GM12891 (cell line): ENCODE results near the gene TBC1D8.

Source experiments
- POLR2A ChIP-seq: IDR thresholded peaks from 2 replicates; pipeline ENCODE4 v1.6.1; 2011; ENCODE audit warnings: low read depth, low read length, control low read depth
- POLR2AphosphoS5 ChIP-seq: IDR thresholded peaks from 2 replicates; pipeline ENCODE4 v1.6.1; 2011; ENCODE audit warnings: low read depth, low read length, control low read depth
- SPI1 ChIP-seq: IDR thresholded peaks from 2 replicates; pipeline ENCODE4 v1.6.1; 2011; ENCODE audit warnings: low read depth, low read length, control low read depth
- TAF1 ChIP-seq: IDR thresholded peaks from 2 replicates; pipeline ENCODE4 v1.6.1; 2011; ENCODE audit warnings: low read depth, low read length, control low read depth

DNA sequence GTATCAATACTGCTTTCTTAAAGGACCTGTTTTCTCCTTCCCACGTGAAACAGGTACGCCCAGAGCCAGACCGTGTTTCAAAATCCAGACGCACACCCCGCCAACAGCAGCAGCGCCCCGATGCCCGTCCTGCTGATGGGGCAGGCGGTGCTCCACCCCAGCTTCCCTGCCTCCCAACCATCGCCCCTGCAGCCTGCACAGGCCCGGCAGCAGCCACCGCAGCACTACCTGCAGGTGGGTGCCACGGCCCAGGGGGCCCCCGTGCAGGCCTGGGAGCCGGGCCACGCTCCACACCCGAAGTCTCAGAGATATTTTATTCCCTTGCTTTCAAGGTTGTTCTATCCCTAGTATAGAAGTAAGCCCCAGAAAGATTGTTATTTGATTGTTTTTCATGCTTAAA is 157.9 kb downstream of the TBC1D8 start:
- no peak for TF ChIP-seq POLR2A
- TF ChIP-seq POLR2AphosphoS5: no peak
- TF ChIP-seq SPI1: no peak
- no peak for TF ChIP-seq TAF1
